Amniotic stem cell (primary cell): Measurements from ENCODE around the gene CTTNBP2NL.
"Not testable (repeated sequence)": the region's sequence is repeated elsewhere in the genome, so short reads cannot be mapped to it uniquely, and the experiment has no call there.

Experiments
- DNase-seq: peaks from one replicate; lab custom pipeline; 2025; lab: John Stamatoyannopoulos, UW

The CTTNBP2NL gene

DNA sequence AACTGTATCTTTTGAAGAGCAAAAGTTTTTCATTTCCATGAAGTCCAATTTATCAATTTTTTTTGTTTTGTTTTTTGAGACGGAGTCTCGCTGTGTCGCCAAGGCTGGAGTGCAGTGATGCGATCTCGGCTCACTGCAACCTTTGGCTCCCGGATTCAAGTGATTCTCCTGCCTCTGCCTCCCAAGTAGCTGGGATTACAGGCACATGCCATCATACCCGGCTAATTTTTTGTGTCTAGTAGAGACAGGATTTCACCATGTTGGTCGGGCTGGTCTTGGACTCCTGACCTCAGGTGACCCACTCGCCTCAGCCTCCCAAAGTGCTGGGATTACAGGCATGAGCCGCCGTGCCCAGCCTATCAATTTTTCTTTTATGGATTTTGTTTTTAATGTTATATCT is 27.7 kb downstream of the CTTNBP2NL start:
- DNase-seq, result not testable (repeated sequence)

- DNase-seq, result no peak
Observed at GRCh38 chr1:112429749-112430148, 33.7 kb downstream of the CTTNBP2NL start.

DNA sequence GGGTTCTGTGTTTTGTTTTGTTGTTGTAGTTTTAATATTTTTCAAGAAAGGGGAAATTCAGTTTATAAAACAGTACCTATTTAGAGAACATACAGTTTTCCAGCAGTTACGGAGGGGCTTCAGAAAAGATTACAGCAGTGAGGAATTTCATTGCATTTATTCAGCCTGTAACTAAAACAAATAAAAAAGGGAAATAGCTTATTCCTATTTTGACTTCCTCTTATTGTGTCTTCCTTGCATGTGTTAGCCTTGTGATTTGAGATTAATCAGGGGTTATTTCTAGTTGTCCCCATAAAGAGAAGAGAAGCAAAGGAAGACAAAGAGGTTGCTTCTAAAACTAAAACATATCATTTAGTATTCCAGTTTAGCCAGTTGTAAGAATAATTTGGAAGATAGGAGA is 35.0 kb downstream of the CTTNBP2NL start:
- DNase-seq, result no peak

- no peak for DNase-seq
Observed at GRCh38 chr1:112435448-112435847, 39.4 kb downstream of the CTTNBP2NL start.

DNA sequence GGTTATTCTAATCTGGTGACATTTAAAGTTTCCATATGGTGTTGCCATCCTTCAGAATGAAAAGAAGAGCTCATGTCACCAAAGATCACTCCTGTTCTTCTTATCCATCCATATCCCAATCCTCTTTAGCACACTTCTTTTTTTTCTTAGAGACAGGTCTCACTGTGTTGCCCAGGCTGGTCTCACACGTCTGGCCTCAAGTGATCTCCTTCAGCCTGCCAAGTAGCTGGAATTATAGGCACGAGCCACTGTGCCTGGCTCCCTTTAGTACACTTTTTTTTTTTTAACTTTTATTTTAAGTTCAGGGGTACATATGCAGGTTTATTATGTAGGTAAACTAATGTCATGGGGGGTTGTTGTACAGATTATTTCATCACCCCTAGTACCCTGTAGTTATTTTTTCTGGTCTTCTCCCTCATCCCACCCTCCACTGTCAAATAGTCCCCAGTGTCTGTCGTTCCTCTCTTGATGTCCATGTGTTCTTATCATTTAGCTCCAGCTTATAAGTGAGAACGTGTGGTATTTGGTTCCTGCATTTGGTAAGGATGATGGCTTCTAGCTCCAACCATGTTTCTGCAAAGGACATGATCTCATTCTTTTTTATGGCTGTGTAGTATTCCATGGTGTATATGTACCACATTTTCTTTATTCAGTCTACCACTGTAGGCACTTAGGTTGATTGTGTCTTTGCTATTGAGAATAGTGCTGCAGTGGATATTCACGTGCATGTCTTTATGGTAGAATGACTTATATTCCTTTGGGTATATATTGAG is 40.6 kb downstream of the CTTNBP2NL start:
- no peak for DNase-seq

DNA sequence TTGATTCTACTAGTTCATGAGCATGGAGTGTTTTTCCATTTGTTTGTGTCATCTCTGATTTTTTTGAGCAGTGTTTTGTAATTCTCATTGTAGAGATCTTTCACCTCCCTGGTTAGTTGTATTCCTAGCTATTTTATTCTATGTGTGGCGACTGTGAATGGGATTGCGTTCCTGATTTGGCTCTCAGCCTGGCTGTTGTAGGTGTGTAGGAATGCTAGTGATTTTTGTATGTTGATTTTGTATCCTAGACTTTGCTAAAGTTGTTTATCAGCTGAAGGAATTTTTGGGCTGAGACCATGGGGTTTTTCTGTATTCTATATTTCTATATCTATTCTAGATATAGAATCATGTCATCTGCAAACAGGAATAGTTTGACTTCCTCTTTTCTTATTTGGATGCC is 42.1 kb downstream of the CTTNBP2NL start:
- DNase-seq, result not testable (repeated sequence)

GRCh38 chr1:112439592-112439991 is 43.6 kb downstream of the CTTNBP2NL start:
- DNase-seq, result no peak

DNA sequence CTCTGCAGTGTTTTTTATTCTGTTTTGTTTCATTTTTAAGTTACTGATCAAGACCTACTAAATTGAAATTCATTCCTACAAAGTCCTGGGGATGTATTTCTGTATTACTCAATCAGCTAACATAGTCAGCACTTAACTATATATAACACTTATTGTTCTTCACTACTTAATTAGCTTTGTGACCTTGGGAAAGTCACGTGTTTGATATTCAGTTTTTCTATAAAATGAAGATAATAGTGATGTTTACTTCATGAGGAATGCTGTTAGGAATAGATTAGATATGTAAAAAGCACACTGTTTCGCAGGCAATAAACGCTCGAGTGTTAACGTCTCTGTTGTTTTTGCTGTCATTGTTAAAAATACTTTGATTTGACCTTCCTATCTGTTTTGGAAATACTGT is 44.6 kb downstream of the CTTNBP2NL start:
- no peak for DNase-seq

- no peak for DNase-seq
Observed at GRCh38 chr1:112444269-112444668, 48.3 kb downstream of the CTTNBP2NL start.

- no peak for DNase-seq
Observed at GRCh38 chr1:112445596-112445995, 49.6 kb downstream of the CTTNBP2NL start.

DNA sequence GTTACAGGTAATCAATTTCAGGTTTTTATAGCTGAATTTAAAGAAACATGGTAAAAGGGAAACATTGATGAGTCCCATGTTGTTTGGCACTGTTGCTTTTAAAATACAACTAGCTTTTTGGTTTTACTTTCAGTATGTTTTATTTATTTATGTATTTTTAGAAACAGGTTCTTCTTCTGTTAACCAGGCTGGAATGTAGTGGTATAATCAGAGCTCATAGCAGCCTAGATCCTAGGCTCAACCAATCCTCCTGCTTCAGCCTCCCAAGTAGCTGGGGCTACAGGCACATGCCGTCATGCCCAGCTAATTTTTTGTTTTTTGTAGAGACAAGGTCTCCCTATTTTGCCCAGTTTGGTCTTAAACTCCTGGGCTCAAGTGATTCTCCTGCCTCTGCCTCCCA is 50.4 kb downstream of the CTTNBP2NL start:
- no peak for DNase-seq

DNA sequence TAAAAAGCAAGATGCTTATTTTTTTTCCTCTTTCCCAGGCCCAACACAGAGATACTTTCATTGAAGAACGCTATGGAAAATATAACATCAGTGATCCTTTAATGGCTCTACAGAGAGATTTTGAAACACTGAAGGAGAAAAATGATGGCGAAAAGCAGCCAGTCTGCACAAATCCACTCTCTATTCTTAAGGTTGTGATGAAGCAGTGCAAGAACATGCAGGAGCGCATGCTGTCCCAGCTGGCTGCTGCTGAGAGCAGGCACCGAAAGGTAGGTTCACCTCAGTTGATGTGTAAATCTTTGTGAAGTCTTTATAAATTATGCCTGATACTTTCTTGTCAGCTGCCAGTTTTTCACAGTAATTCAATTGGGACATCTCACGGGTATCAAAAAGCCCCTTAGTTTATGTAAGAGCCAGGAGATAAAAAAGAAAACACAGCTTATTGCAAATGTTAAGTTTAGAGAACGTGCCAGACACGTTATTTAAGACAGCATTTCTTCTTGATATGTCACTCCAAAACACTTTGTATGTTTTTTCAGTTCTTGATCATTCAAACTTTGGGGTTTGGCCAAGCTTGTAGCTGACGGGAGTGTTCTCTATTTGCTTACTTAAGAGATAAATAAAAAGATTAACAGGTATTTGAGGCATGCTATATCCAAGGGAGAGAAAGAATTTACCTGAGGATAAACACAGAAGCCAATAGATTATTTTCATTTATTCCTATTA is 53.1 kb downstream of the CTTNBP2NL start:
- no peak for DNase-seq

GRCh38 chr1:112449630-112449983 is 53.6 kb downstream of the CTTNBP2NL start:
- no peak for DNase-seq

DNA sequence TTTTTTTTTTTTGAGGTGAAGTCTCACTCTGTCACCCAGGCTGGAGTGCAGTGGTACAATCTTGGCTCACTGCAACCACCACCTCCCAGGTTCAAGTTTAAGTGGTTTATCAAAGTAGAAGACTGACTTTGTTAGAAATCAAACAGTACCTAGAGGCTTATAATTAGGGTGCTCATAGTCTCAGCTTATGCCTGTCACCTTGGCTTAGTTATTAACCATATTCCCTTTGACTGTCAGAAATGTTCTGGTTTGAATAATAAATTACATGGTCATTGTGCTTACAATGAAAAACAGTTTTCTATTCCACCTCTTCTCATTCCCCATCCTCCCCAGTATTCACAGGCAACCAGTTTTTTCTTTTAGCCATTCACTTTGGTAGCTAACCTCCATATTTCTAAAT is 54.8 kb downstream of the CTTNBP2NL start:
- DNase-seq, result no peak

DNA sequence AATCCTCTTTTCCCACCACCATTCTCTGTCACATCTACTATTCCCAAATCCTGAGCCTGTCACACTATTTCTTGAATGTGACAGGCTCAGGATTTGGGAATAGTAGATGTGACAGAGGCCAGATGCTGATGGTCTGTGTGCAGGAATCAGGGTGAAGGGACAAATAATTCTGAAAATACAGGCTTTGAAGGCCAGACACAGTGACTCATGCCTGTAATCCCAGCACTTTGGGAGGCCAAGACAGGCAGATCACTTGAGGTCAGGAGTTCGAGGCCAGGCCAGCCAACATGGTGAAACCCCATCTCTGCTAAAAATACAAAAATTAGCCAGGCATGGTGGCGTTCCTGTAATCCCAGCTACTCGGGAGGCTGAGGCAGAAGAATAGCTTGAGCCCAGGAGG is 55.3 kb downstream of the CTTNBP2NL start:
- not testable (repeated sequence) for DNase-seq

- DNase-seq, result no peak
Observed at GRCh38 chr1:112453876-112454275, 57.9 kb downstream of the CTTNBP2NL start.

- DNase-seq, result no peak
Observed at GRCh38 chr1:112454316-112454715, 58.3 kb downstream of the CTTNBP2NL start.

- no peak for DNase-seq
Observed at GRCh38 chr1:112457241-112457640, 61.2 kb downstream of the CTTNBP2NL start.

DNA sequence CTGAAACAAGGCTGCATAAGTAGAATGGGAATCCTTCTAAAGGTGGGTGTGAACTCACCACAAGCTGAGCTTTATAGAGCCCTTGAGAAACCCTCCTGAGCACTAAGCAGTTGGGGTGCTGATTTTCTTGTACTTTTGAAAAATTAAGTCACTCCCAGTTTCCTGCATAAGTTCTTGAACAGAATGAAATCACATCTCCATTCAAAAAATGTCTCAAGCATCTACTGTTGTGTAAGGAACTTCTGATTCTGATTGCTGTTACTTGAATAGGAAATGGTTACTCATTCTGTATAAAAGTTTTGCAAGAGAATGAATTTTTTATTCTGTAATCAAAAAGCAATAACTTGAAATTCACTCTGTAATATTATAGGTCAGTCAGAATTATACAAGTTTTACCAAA is 61.9 kb downstream of the CTTNBP2NL start:
- no peak for DNase-seq

DNA sequence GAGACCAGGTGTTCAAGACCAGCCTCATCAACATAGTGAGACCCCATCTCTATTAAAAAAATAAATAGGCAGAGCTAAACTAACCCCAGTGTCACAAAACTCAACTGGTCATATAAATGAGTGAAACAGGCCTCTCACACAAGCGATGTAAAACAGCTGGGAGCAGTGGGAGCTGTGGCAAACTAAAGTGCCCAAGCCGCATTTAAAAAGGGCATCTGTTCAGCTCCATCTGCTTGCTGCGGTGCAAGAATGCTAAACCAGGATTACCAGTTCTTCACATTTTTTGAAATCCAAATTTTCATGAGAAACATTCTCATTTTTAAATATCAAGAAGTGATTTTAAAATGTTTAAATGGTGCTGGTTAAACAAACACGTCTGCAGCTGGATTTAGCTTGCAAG is 62.7 kb downstream of the CTTNBP2NL start:
- DNase-seq, result no peak

DNA sequence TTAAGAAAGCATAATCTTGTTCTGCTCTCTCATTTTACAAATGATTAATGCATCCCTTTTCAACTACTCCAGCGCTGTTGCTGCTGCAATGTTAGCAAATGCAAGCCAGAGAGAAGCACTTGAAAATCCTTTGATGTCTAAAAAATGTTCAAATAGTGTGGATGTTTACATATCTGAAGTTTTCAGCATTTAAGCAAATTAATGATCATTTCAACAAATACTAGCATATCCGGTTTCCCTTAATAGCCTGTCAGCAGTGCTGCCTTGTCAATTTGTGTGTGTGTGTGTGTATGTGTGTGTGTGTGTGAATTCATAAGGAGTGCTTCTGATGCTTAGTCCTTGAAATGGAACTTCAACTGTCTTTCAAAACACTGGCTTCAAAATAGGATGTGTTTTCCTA is 64.6 kb downstream of the CTTNBP2NL start:
- DNase-seq, result no peak

- DNase-seq, result no peak
Observed at GRCh38 chr1:112461200-112461871, 65.3 kb downstream of the CTTNBP2NL start.

DNA sequence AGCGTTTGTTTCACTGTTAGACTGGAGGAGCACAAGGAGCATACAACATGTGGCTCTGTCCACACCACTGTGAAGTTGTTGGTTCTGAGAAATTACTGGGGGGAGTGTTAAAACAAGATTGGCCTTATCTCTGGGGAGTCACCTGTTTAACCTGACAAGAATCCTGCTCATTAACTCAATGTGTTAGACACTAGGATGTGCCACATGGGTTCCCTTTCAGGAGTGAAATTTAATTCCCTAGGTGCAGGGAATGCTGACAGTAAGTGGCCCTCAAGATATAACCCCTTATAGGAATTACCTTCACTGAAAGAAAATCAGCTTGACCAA is 66.9 kb downstream of the CTTNBP2NL start:
- no peak for DNase-seq
